PC-3 (cell line): ENCODE measurements around the gene PRF1. TPM values are rescaled to one million over a fixed set of nuclear protein-coding genes. Genes with fewer than 3 reads are reported as not detected.

ENCODE experiments used
- ATAC-seq: fragments of 200-7000 bp; cut with Tn5 transposase; 2 replicates; pipeline ENCODE4 v1.9.1; 2020; ENCODE audit warnings: mild to moderate bottlenecking, moderate library complexity
- BruUV-seq: library from RNA; stranded (reverse); fragments of 400-500 nt; replicated peaks from 2 replicates; lab custom pipeline; 2021; lab: Mats Ljungman, UMichigan
- CTCF ChIA-PET: fragments of 300-600 bp; sonication (Branson Sonifier 250); formaldehyde crosslinking; loops from one replicate; lab custom pipeline; 2022; ENCODE audit warnings: antibody characterized with exemption; lab: Charles Lee
- POLR2A ChIA-PET: fragments of 300-600 bp; sonication (Branson Sonifier 250); formaldehyde crosslinking; loops from one replicate; lab custom pipeline; 2022; ENCODE audit warnings: antibody characterized with exemption; ENCODE audit not compliant: unreplicated experiment; lab: Charles Lee
- DNase-seq: peaks from one replicate; pipeline ENCODE4 v3.0.0-alpha.2; 2015
- H2AFZ ChIP-seq: fragments of 300-600 bp; sonication (generic); 2 replicates; pipeline ENCODE4 v1.6.0; 2016; ENCODE audit warnings: antibody characterized with exemption, low read length
- H3F3A ChIP-seq: fragments of 300-600 bp; sonication (generic); one replicate; pipeline ENCODE4 v1.6.0; 2017; ENCODE audit warnings: antibody characterized with exemption, low read length, control low read depth, mild to moderate bottlenecking; ENCODE audit not compliant: unreplicated experiment
- H3K27ac ChIP-seq: fragments of 300-600 bp; sonication (generic); 2 replicates; pipeline ENCODE4 v1.5.1; 2016; ENCODE audit warnings: mild to moderate bottlenecking, low read length
- H3K27me3 ChIP-seq: fragments of 300-600 bp; sonication (generic); 2 replicates; pipeline ENCODE4 v1.6.1; 2016; ENCODE audit warnings: low read length, mixed read lengths
- H3K36me3 ChIP-seq: fragments of 300-600 bp; sonication (generic); 2 replicates; pipeline ENCODE4 v1.6.1; 2016; ENCODE audit warnings: low read depth, mixed run types, low read length, mixed read lengths
- H3K4me1 ChIP-seq: fragments of 300-600 bp; sonication (generic); 2 replicates; pipeline ENCODE4 v1.5.1; 2016; ENCODE audit warnings: low read length; ENCODE audit not compliant: insufficient read depth
- H3K4me2 ChIP-seq: fragments of 300-600 bp; sonication (generic); 2 replicates; pipeline ENCODE4 v1.6.0; 2016; ENCODE audit warnings: low read length
- H3K4me3 ChIP-seq: fragments of 300-600 bp; sonication (generic); 2 replicates; pipeline ENCODE4 v1.5.1; 2016; ENCODE audit warnings: mild to moderate bottlenecking, low read length, mixed read lengths
- H3K79me2 ChIP-seq: fragments of 300-600 bp; sonication (generic); 2 replicates; pipeline ENCODE4 v1.6.1; 2017; ENCODE audit warnings: low read length, mixed read lengths
- H3K9ac ChIP-seq: fragments of 300-600 bp; sonication (generic); 2 replicates; pipeline ENCODE4 v1.6.0; 2016; ENCODE audit warnings: mild to moderate bottlenecking, low read length
- H3K9me2 ChIP-seq: fragments of 300-600 bp; sonication (generic); replicated peaks from 2 replicates; pipeline ENCODE4 v1.6.1; 2016; ENCODE audit warnings: mixed run types, low read length, mixed read lengths
- H3K9me3 ChIP-seq: fragments of 300-600 bp; sonication (generic); 2 replicates; pipeline ENCODE4 v1.6.1; 2016; ENCODE audit warnings: low read length, mixed read lengths
- H4K20me1 ChIP-seq: fragments of 300-600 bp; sonication (generic); 2 replicates; pipeline ENCODE4 v1.6.1; 2016; ENCODE audit warnings: low read length, mixed read lengths
- EZH2 ChIP-seq: fragments of 300-600 bp; sonication (generic); IDR thresholded peaks from one replicate; pipeline ENCODE4 v1.6.1; 2017; ENCODE audit warnings: antibody characterized with exemption, mild to moderate bottlenecking, low read length; ENCODE audit not compliant: unreplicated experiment
- EZH2phosphoT487 ChIP-seq: fragments of 300-600 bp; sonication (generic); IDR thresholded peaks from 2 replicates; pipeline ENCODE4 v1.6.1; 2018; ENCODE audit warnings: mild to moderate bottlenecking, antibody characterized with exemption, low read length, borderline replicate concordance
- intact Hi-C: fragments of 100-400 bp; cut with micrococcal nuclease; formaldehyde crosslinking; loops from 2 replicates; pipeline ENCODE4 v1.9.0; 2023
- total RNA-seq: library from RNA; depleted of rRNA; stranded (reverse); fragments of >200 nt; gene quantifications from 2 replicates; pipeline ENCODE4 v1.2.3, GENCODE V29; 2014
- TF ChIP-seq, protein P1 (sequence below): fragments of 300-600 bp; sonication (generic); conservative IDR thresholded peaks from 2 replicates; pipeline ENCODE4 v1.5.1; 2017; ENCODE audit warnings: antibody characterized with exemption, low read depth, mild to moderate bottlenecking, low read length

The PRF1 gene
- total RNA-seq, 1 experiment from 2014 or later: not detected

GRCh38 chr10:70555371-70555770 is 47.2 kb downstream of the PRF1 start:
- no peaks in the 10 kb centered on the region for H3K27me3 ChIP-seq
- no peaks in the 10 kb centered on the region for H3K9me3 ChIP-seq
- no peak overlapping the region for H2AFZ ChIP-seq
- no TSS peak for BruUV-seq
- no peaks in the 10 kb centered on the region for H3K36me3 ChIP-seq
- no peaks in the 10 kb centered on the region for H3F3A ChIP-seq
- no peaks in the 10 kb centered on the region for H3K4me1 ChIP-seq
- ATAC-seq: no peak
- CTCF ChIA-PET: no interaction called here
- H3K9me2 ChIP-seq: no peaks in the 10 kb centered on the region
- H3K9ac ChIP-seq: no peak overlapping the region
- no peak overlapping the region for H3K4me3 ChIP-seq
- H3K79me2 ChIP-seq: no peaks in the 10 kb centered on the region
- no peak overlapping the region for H3K27ac ChIP-seq
- POLR2A ChIA-PET: no interaction called here
- H3K4me2 ChIP-seq: no peak overlapping the region
- no peak for DNase-seq
- intact Hi-C loops: no loop called here
- no peaks in the 10 kb centered on the region for H4K20me1 ChIP-seq
- TF ChIP-seq, protein P1, sequence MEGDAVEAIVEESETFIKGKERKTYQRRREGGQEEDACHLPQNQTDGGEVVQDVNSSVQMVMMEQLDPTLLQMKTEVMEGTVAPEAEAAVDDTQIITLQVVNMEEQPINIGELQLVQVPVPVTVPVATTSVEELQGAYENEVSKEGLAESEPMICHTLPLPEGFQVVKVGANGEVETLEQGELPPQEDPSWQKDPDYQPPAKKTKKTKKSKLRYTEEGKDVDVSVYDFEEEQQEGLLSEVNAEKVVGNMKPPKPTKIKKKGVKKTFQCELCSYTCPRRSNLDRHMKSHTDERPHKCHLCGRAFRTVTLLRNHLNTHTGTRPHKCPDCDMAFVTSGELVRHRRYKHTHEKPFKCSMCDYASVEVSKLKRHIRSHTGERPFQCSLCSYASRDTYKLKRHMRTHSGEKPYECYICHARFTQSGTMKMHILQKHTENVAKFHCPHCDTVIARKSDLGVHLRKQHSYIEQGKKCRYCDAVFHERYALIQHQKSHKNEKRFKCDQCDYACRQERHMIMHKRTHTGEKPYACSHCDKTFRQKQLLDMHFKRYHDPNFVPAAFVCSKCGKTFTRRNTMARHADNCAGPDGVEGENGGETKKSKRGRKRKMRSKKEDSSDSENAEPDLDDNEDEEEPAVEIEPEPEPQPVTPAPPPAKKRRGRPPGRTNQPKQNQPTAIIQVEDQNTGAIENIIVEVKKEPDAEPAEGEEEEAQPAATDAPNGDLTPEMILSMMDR: no peak
- TF ChIP-seq EZH2 (no peak), EZH2phosphoT487 (no peak)

DNA sequence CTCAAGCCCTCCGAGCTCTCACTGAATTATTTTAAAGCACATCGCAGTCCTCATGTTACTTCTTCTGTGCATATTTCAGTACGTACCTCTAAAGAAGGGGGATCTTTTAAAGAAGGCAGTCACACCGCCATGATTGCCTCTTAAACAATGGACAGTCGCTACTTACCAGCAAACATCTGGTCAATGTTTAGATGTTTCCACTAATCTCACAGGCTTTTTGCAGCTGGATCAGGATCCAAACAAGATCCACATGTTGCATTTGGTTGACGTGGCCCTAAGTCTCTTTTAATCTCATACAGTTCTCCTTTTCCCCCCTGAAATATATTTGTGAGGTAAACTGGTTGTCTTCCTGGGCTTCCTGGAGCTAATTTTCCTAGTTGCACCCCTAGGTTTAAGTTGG is 50.0 kb downstream of the PRF1 start:
- H3K9me3 ChIP-seq: no peaks in the 10 kb centered on the region
- no peaks in the 10 kb centered on the region for H3K4me1 ChIP-seq
- H2AFZ ChIP-seq: no peak overlapping the region
- DNase-seq (no peak), ATAC-seq (no peak)
- intact Hi-C loops: no loop called here
- no peak overlapping the region for H3K9ac ChIP-seq
- H3K9me2 ChIP-seq: no peaks in the 10 kb centered on the region
- no peaks in the 10 kb centered on the region for H3K27me3 ChIP-seq
- H4K20me1 ChIP-seq: no peaks in the 10 kb centered on the region
- H3K4me2 ChIP-seq: no peak overlapping the region
- H3K79me2 ChIP-seq: no peaks in the 10 kb centered on the region
- ChIA-PET POLR2A (no interaction called here), CTCF (no interaction called here)
- no peaks in the 10 kb centered on the region for H3K36me3 ChIP-seq
- no TSS peak for BruUV-seq
- H3F3A ChIP-seq: no peaks in the 10 kb centered on the region
- TF ChIP-seq EZH2 (no peak), EZH2phosphoT487 (no peak)
- TF ChIP-seq, protein P1: no peak
- no peak overlapping the region for H3K4me3 ChIP-seq
- H3K27ac ChIP-seq: no peak overlapping the region

GRCh38 chr10:70551971-70552422 is 50.5 kb downstream of the PRF1 start:
- Histone ChIP-seq H3K27me3 (no peaks in the 10 kb centered on the region), H3K27ac (no peak overlapping the region), H3K9me2 (no peaks in the 10 kb centered on the region), H3K9ac (no peak overlapping the region), H4K20me1 (no peaks in the 10 kb centered on the region), H3K36me3 (no peaks in the 10 kb centered on the region), H3K4me1 (no peaks in the 10 kb centered on the region), H2AFZ (no peak overlapping the region), H3K79me2 (no peaks in the 10 kb centered on the region), H3K4me3 (no peak overlapping the region), H3K4me2 (no peak overlapping the region), H3K9me3 (no peaks in the 10 kb centered on the region), H3F3A (no peaks in the 10 kb centered on the region)
- BruUV-seq: no TSS peak
- POLR2A ChIA-PET: no interaction called here
- CTCF ChIA-PET: interaction anchor here (0.6 to 0.7 kb wide), 2 partner anchors 31 to 147 kb away, joined by 3 to 4 read pairs; no protein-coding TSS in a partner anchor
- TF ChIP-seq, protein P1: no peak
- no peak for TF ChIP-seq EZH2
- TF ChIP-seq EZH2phosphoT487: no peak
- intact Hi-C loops: no loop called here
- DNase-seq (no peak), ATAC-seq (no peak)
